HG02642 (cell line): Measurements from ENCODE around the gene RTL10.

Source experiments
- ATAC-seq: cut with Tn5 transposase; IDR thresholded peaks from one replicate; pipeline ENCODE4 v1.9.1; 2021; ENCODE audit warnings: mild to moderate bottlenecking; ENCODE audit not compliant: unreplicated experiment, poor library complexity

RTL10 gene

DNA sequence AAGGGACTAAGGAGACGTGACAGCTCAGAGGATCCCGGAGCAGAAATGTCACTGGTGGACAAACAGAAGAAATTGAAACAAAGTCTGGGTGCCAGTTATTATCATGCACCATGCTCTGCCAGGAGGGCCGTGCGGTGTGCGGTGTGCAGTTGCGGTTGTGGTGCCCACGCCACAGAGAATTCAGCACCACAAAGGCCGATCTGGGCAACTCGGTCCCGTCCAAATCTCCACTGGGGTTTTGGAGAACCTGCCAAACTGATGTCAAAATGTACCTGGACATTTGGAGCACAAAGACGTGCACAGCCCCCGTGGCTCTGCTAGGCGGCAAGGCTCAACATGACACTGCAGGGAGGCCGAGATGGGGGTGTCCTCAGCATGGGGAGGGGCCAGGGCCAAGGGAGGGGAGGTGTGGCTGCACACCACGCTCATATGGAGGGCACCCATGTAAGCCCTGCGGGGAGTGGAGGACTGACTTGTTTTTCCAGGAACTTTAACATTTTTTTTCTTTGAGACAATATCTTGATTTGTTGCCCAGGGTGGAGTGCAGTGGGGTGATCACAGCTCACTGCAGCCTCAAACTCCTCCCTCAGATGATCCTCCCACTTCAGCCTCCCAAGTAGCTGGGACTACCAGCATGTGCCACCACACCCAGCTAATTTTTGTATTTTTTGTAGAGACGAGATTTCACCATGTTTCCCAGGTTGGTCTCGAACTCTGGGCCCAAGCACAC is 39.4 kb downstream of the RTL10 start:
- ATAC-seq, result no peak

DNA sequence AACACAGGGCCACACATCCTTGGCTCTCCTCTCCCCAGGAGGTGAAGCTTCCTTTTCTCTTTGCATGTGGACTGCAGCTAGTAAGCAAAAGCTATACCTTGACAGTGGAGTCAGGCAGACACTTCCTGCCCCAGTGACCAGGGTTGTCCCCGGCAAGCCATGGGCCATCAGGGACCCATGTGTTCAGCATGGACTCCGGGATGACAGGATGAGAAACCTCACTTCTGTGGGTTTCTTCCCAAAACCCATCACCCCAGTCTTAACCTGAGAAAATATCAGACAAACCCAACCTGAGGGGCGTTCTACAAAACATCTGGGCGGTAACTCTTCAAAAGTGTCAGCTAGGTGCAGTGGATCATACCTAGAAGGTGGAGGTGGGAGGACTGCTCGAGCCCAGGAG is 40.2 kb downstream of the RTL10 start:
- ATAC-seq, result no peak

DNA sequence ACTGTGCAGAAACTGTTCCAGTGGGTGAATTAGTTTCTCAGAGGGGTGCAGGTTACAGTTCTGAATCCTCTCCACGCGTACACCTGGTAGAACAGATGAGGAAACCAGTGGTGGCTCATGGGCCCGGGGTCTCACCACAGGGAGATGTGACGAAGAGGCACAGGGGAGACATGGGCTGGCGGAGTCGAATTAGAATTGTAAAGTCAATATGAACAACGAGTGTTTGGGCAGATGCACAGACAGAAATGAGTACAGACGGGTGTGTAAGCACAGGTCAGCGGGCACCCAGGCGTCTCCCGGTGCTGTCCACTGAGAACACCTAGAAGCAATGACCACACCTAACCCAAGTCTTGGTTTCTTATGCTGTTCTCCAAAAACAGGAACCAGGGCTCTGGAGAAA is 41.8 kb downstream of the RTL10 start:
- no peak for ATAC-seq

DNA sequence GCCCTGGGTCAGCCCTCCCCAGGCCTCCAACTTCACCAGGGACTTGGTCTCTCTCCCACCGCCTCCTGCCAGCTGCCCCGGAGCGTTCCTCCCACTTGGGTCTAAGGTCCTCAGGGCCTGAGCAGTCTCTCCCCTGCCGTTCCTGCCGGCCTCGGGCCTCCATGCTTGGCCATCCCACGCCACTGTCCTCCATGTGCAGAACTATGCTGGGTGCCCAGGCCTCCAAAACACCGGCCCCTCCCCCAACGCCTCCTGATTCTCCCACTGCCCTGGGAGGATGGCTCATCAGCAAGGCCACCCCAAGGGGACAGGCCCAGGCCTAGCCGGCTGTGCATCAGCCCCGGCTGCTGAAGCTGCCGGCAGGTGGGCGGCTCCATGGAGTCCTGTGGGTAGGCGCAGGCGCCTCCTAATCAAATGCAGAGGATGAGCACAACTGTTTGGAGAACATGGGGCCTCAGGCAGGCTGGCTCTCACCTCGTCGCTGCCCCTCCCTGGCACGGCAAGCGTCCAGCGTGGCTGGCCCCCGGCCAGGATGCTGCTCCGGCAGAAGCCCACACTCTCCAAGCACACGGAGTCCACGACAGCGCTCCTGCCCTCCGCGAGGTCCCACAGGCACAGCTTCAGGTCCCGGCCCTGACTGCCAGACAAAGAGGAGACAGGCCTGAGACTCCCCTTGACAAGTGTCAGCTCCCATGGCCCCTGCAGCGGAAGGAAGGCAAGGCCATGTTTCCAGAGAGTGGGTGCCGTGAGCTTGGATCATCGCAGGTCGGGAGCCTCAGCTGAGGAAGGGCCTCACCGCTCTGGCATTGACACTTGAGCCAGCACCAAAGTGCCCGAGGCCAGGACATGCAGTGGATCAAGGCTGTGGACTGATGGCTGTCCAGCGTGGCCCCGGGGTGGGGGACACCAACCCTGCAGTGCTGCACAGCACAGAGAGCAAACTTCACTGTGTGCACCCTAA is 42.6 kb downstream of the RTL10 start:
- no peak for ATAC-seq

DNA sequence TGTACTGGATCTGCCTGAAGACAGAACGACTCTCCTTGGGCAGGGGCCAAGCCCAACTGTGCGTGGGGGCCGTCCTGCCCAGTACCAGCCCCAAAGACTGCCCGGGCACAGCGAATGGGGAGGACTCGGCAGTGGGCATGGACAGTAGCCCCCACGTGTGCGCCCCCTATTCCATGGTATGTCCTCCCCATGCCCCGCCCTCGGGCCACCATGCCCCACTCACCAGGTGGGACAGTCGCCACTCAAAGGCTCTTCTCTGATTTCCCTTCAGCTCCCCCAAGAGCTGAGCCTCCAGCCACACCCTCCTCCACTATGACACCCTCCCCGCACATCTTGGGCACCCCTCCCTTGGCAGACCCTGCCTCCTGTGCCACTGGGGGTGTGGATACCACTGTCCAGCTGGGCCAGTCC is 43.5 kb downstream of the RTL10 start:
- no peak for ATAC-seq

DNA sequence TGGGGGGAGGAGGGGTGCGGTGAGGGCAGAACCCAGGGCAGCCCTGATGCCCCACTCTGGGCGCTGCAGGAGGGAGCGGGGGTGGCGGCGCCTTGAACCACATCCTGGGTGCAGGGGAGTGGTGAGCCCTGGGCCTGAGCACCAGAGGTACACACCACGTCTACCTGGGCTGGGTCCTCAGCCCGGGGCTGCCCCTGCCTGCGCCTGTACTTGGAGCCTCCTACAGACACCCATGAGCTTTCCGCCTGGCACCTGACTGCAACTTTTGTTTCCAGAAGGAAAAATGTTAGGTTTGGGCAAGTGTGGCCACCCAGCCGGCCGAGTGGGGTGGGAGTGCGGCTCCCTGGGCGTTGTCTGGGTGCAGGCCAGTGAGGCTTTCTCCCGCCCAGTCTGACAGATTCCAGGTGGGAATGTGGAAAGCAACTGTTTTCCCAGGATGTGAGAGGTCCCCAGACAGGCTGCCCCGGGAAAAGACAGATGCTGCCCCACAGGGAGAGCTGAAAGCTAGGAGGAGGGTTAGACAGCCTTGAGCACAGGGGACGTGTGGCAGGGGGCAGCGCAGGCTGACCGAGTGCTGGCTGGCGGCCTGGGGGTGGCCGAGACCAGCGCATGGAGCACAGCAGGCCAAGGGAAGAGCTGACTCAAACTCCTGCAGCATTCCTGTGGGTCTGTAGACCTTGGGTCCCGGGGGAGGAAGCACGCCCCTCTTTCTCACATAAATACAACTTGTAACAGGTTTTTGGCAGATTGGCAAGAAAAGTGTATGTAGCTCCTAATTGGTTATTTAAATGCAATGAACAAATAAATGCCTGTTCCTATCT is 44.1 kb downstream of the RTL10 start:
- ATAC-seq, result no peak

DNA sequence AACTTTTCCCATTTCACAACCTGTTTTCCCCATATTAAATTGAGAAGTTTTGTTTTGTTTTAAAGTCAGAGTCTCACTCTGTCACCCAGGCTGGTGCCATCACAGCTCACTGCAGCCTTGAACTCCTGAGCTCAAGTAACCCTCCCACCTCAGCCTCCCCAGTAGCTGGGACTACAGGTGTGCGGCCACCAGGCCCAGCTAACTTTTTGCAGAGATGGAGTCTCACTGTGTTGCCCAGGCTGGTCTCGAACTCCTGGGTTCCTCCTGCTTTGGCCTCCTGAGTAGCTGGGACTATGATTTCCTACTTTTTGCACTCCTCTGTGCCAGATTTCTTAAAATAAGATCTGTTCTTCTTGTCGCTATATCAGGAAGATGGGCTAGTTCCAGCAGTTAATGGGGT is 44.9 kb downstream of the RTL10 start:
- no peak for ATAC-seq

DNA sequence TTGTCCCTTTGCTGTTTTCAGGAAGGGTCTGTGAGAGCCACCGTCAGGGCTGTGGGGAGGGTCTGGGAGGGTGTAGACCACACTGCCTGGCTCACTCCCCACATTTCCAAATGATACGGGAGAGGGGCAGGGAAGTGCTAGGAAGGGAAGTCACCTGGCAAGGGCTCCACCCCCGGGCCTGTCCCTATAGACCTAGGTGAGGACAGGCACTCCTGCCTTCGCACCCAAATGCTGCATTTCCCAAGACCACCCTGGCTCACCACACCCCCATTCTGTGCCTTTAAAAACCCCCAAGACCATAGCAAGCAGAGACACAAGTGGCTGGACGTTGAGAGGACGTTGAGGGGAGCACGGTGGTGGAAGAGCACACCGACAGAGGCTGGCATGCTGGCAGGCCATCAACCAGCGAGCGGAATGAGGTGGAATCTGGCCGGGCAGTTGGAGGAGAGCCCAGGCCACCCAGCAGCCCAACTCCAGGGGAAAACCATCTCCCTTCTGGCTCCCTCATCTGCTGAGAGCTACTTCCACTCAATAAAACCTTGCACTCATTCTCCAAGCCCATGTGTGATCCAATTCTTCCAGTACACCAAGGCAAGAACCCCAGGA is 45.7 kb downstream of the RTL10 start:
- no peak for ATAC-seq

DNA sequence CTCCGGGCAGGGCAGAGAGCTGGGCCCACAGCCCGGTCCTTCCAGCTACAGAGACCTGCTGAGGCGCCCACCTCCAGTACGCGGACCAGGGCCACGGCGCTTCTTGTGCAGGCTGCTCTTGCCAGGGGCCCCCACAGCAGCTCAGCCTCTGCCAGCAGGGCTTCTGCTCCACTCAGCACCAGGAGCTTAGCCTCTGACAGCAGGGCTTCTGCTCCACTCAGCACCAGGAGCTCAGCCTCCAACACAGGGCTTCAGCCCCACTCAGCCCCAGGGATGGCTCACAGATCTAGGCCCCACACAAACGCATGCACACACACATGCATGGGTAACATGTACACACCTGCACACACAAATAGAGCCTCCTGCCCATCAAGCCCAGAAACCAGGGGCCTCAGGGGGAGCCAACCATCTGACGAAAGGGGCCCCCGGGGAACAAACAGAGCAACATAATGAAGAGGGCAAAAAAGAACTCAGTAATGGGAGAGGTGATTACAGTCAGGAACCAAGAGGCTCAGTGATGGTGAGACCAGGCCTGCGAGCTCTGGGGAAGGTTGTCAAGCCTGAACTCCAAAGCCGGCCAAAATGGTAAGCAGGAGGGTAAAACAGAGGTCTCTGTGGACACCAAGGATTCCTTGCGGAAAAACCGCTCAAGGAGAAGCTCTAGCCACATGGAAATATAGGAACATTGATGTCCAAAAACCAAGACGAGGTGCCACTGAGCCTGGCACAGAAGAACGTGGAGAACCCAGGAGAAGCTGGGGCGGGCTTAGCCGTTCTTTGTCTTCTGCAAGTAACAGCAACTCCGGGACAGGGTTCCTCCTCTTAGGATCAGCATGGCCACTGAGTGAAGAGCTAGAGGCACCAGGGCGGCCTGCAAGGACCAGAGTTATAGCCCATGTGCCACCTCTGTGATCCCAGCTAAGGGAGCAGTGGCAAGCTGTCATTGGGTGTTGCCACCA is 46.5 kb downstream of the RTL10 start:
- no peak for ATAC-seq

DNA sequence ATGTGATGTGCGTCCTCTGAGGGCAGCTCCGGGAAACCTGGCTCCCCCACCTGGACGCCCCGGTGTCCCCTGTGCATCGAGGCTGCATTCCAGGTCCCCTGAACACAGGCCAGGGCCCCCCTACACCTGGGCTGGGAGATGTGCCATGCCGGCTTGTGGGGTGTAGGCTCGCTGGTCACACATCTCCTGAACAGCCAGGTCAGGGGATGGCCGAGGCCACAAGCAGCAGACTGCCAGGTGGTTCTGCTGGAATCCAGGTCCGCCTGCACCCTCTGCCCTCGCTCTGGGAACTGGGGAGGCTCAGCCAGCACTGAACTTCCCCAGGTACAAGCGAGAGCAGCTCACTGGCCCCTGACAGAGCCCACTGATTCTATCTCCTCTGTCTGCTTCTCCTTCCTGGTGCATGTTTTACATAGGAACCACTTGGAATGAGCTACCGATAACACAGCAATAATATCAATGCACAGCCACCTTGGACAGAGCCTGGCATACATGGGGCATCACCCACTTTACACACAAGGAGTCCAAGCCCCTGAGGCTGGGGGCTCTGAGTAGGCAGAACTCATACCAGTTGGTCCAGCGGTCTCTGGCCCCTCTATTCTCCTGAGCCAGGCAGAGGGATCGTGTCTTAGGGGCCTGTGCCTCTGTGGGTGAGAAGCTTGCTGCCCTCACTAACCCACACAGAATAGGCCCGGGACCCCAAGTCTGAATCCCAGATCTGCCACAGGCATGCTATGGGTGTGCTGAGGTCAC is 47.3 kb downstream of the RTL10 start:
- ATAC-seq, result no peak

DNA sequence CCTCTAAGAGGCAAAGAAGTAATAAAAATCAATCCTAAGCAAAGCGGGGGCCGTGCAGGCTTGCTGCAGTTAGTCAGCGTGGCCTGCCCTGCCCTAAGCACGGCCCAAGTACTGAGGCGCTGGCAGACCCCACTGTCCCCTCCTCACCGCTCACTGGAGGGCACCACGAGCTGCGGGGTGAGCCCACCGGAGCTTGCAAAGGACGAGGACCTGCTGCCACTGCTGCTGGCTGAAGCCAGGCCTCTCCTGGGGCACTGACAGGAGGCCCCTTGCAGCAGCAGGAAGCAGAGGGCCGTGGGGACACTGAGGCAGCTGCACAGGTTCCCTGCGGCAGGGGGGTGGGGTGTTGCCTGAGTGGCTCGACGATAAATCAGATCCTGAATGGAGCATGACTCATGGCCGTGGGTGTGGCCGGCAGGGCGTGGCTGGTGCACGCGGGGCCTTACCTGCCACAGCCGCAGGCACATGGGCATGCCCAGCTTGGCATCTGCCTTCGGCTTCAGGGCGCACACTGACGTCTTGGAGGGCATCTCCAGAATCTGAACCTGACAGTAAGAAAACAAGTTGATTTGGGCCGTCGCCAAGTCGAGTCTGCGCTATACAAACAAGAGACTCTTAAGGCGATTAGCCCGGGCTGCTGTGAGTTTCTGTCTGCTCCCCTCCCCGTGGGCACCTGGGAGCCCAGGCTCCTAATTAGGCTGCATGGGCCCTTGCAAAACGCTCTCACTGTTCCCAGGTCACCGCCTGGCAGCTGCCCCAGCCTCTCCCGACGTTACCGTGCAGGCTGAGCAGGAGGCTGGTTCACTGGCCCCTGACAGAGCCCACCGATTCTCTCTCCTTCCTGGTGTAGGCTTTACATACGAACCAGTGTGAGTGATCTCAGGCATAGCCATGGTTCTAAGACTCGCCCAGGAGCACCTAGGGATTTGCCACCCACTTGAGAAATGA is 48.2 kb downstream of the RTL10 start:
- no peak for ATAC-seq

DNA sequence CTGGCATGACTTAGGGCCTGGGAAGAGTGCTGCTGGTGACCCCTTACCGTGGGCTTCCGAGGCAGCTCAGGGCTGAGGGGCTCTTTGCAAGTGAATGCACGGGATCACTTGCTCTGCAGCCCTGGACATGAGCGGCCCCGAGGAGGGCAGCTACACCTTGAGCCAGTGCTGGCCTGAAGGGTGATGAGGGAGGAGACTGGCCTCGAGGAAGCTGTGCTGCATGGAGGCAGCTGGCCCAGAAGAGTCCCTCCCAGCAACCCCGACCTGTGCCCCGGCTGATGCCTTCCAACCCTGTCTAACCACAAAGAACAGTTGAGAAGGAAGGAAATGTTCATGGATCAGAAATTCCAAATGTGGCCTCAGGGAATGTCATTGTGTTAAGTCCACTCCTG is 48.9 kb downstream of the RTL10 start:
- no peak for ATAC-seq
